T-helper 2 cell treated with Interferon-gamma antibody and Interleukin-4, amounts not matched to agents 5 μg/mL and 100 μg/mL, for 36 hours (primary cell): ENCODE results near the gene CHRND.
A peak's percentile ranks its signal among the peaks of the same experiment; 100 is the strongest.

Experiments
- DNase-seq: peaks from one replicate; pipeline ENCODE4 v3.0.0; 2021; ENCODE audit warnings: low spot score
- H3K27ac Mint-ChIP-seq: one replicate; pipeline ENCODE4 v1.8.0; 2021; ENCODE audit warnings: mild to moderate bottlenecking, mixed read lengths
- H3K27me3 Mint-ChIP-seq: one replicate; pipeline ENCODE4 v1.8.0; 2021; ENCODE audit warnings: low read depth, mixed read lengths
- H3K36me3 Mint-ChIP-seq: one replicate; pipeline ENCODE4 v1.8.0; 2021; ENCODE audit warnings: low read depth, mixed read lengths
- H3K4me1 Mint-ChIP-seq: one replicate; pipeline ENCODE4 v1.8.0; 2021; ENCODE audit warnings: low read depth, mixed read lengths
- H3K4me3 Mint-ChIP-seq: one replicate; pipeline ENCODE4 v1.8.0; 2022; ENCODE audit warnings: mild to moderate bottlenecking, moderate library complexity, mixed read lengths
- H3K9me3 Mint-ChIP-seq: one replicate; pipeline ENCODE4 v1.8.0; 2021; ENCODE audit warnings: mixed read lengths

Gene CHRND

GRCh38 chr2:232543491-232543890 lies 17.5 kb downstream of the CHRND start:
- H3K9me3 Mint-ChIP-seq, result peaks cover 2% of the 10 kb centered on the region
- H3K36me3 Mint-ChIP-seq, result peaks cover 12% of the 10 kb centered on the region
- DNase-seq, result no peak
- H3K4me3 Mint-ChIP-seq, result no peak overlapping the region
- H3K27me3 Mint-ChIP-seq, result peaks cover 3% of the 10 kb centered on the region
- peaks cover 7% of the 10 kb centered on the region for H3K4me1 Mint-ChIP-seq
- H3K27ac Mint-ChIP-seq, result no peak overlapping the region

GRCh38 chr2:232543928-232544631 lies 18.1 kb downstream of the CHRND start:
- Mint-ChIP-seq H3K27ac (no peak overlapping the region), H3K9me3 (peaks cover 6% of the 10 kb centered on the region), H3K4me1 (peaks cover 12% of the 10 kb centered on the region), H3K36me3 (peaks cover 18% of the 10 kb centered on the region), H3K4me3 (no peak overlapping the region), H3K27me3 (no peaks in the 10 kb centered on the region)
- no peak for DNase-seq

- Mint-ChIP-seq H3K36me3 (peaks cover 21% of the 10 kb centered on the region), H3K27me3 (no peaks in the 10 kb centered on the region), H3K9me3 (peaks cover 6% of the 10 kb centered on the region), H3K27ac (no peak overlapping the region), H3K4me1 (peaks cover 17% of the 10 kb centered on the region), H3K4me3 (no peak overlapping the region)
- DNase-seq, result no peak
These were observed 18.7 kb downstream of the CHRND start for GRCh38 chr2:232544674-232545073.

GRCh38 chr2:232545511-232546375 lies 19.8 kb downstream of the CHRND start:
- Mint-ChIP-seq H3K27me3 (no peaks in the 10 kb centered on the region), H3K4me3 (no peak overlapping the region), H3K27ac (no peak overlapping the region), H3K36me3 (peaks cover 22% of the 10 kb centered on the region), H3K9me3 (peaks cover 6% of the 10 kb centered on the region), H3K4me1 (peaks cover 18% of the 10 kb centered on the region)
- DNase-seq, result no peak

- DNase-seq, result no peak
- Mint-ChIP-seq H3K27me3 (no peaks in the 10 kb centered on the region), H3K27ac (no peak overlapping the region), H3K4me1 (peaks cover 32% of the 10 kb centered on the region), H3K4me3 (no peak overlapping the region), H3K9me3 (peaks cover 6% of the 10 kb centered on the region), H3K36me3 (peaks cover 34% of the 10 kb centered on the region)
These were observed 22.0 kb downstream of the CHRND start for GRCh38 chr2:232547991-232548390.

- Mint-ChIP-seq H3K4me3 (peak overlapping the region; percentile 100), H3K27ac (peak overlapping the region; percentile 100), H3K36me3 (peaks cover 45% of the 10 kb centered on the region), H3K4me1 (peaks cover 50% of the 10 kb centered on the region), H3K9me3 (peaks cover 6% of the 10 kb centered on the region), H3K27me3 (no peaks in the 10 kb centered on the region)
- DNase-seq, result no peak
These were observed 23.8 kb downstream of the CHRND start for GRCh38 chr2:232549655-232550353.

GRCh38 chr2:232550354-232551249 lies 24.6 kb downstream of the CHRND start, which contains the start of the genes EIF4E2 and TIGD1:
Gene EIF4E2, plus strand, starts transcription at chr2:232550689. Its CDS starts 36 bp downstream, at chr2:232550725.
Gene TIGD1, minus strand, starts transcription at chr2:232550557. Its CDS starts 675 bp downstream, at chr2:232549882.
- Mint-ChIP-seq H3K4me1 (peaks cover 55% of the 10 kb centered on the region), H3K27me3 (no peaks in the 10 kb centered on the region), H3K27ac (peak within 1 kb of the TSS; percentile 100), H3K4me3 (peak within 1 kb of the TSS; percentile 100), H3K9me3 (peaks cover 6% of the 10 kb centered on the region), H3K36me3 (peaks cover 50% of the 10 kb centered on the region)
- DNase-seq, result peak; percentile 93

GRCh38 chr2:232551250-232551638 lies 25.3 kb downstream of the CHRND start:
- H3K27me3 Mint-ChIP-seq, result no peaks in the 10 kb centered on the region
- peak overlapping the region; percentile 98 for H3K27ac Mint-ChIP-seq
- peaks cover 6% of the 10 kb centered on the region for H3K9me3 Mint-ChIP-seq
- peaks cover 54% of the 10 kb centered on the region for H3K36me3 Mint-ChIP-seq
- peaks cover 60% of the 10 kb centered on the region for H3K4me1 Mint-ChIP-seq
- no peak for DNase-seq
- peak overlapping the region; percentile 100 for H3K4me3 Mint-ChIP-seq

GRCh38 chr2:232551776-232552175 lies 25.8 kb downstream of the CHRND start:
- Mint-ChIP-seq H3K27ac (peak overlapping the region; percentile 98), H3K4me1 (peaks cover 65% of the 10 kb centered on the region), H3K4me3 (peak overlapping the region; percentile 100), H3K36me3 (peaks cover 55% of the 10 kb centered on the region), H3K9me3 (peaks cover 6% of the 10 kb centered on the region), H3K27me3 (no peaks in the 10 kb centered on the region)
- no peak for DNase-seq

GRCh38 chr2:232556426-232556825 lies 30.5 kb downstream of the CHRND start:
- DNase-seq, result no peak
- no peaks in the 10 kb centered on the region for H3K27me3 Mint-ChIP-seq
- H3K4me1 Mint-ChIP-seq, result peaks cover 42% of the 10 kb centered on the region
- H3K27ac Mint-ChIP-seq, result peak overlapping the region; percentile 59
- peak overlapping the region; percentile 16 for H3K4me3 Mint-ChIP-seq
- H3K36me3 Mint-ChIP-seq, result peaks cover 62% of the 10 kb centered on the region
- H3K9me3 Mint-ChIP-seq, result no peaks in the 10 kb centered on the region

- Mint-ChIP-seq H3K4me3 (no peak overlapping the region), H3K36me3 (peaks cover 61% of the 10 kb centered on the region), H3K27me3 (no peaks in the 10 kb centered on the region), H3K9me3 (no peaks in the 10 kb centered on the region), H3K27ac (no peak overlapping the region), H3K4me1 (peaks cover 8% of the 10 kb centered on the region)
- no peak for DNase-seq
These were observed 36.7 kb downstream of the CHRND start for GRCh38 chr2:232562515-232563151.

- peaks cover 65% of the 10 kb centered on the region for H3K36me3 Mint-ChIP-seq
- no peaks in the 10 kb centered on the region for H3K27me3 Mint-ChIP-seq
- no peak overlapping the region for H3K4me3 Mint-ChIP-seq
- no peak overlapping the region for H3K27ac Mint-ChIP-seq
- DNase-seq, result no peak
- H3K4me1 Mint-ChIP-seq, result peaks cover 8% of the 10 kb centered on the region
- H3K9me3 Mint-ChIP-seq, result no peaks in the 10 kb centered on the region
These were observed 37.6 kb downstream of the CHRND start for GRCh38 chr2:232563580-232563979.

GRCh38 chr2:232567721-232568120 lies 41.8 kb downstream of the CHRND start:
- H3K27ac Mint-ChIP-seq, result no peak overlapping the region

More at GRCh38 chr2:232567721-232568120, 41.8 kb downstream of the CHRND start:
- Mint-ChIP-seq H3K9me3 (no peaks in the 10 kb centered on the region), H3K36me3 (peaks cover 58% of the 10 kb centered on the region), H3K27me3 (no peaks in the 10 kb centered on the region), H3K4me1 (peaks cover 8% of the 10 kb centered on the region), H3K4me3 (no peak overlapping the region)
- DNase-seq, result no peak
